RWPE2 (cell line): ENCODE measurements around the gene ERICH6B.
A peak's percentile ranks its signal among the peaks of the same experiment; 100 is the strongest.
"Not testable (repeated sequence)": the region's sequence is repeated elsewhere in the genome, so short reads cannot be mapped to it uniquely, and the experiment has no call there.

Source experiments
- ATAC-seq: fragments of 200-7000 bp; cut with Tn5 transposase; 3 replicates; pipeline ENCODE4 v1.9.1; 2021; ENCODE audit warnings: low read depth
- DNase-seq: peaks from one replicate; pipeline ENCODE4 v3.0.0-alpha.2; 2020; ENCODE audit warnings: low spot score
- H3K27ac ChIP-seq: fragments of 450-650 bp; 2 replicates; pipeline ENCODE4 v1.5.1; 2017; ENCODE audit warnings: mild to moderate bottlenecking; ENCODE audit not compliant: poor library complexity, severe bottlenecking
- H3K27me3 ChIP-seq: fragments of 250-450 bp; sonication (Bioruptor Pico); 2 replicates; pipeline ENCODE4 v1.5.1; 2021; ENCODE audit warnings: mild to moderate bottlenecking, moderate library complexity; ENCODE audit not compliant: insufficient read depth, poor library complexity, severe bottlenecking
- H3K36me3 ChIP-seq: fragments of 250-450 bp; sonication (Bioruptor Pico); 2 replicates; pipeline ENCODE4 v1.5.1; 2020; ENCODE audit warnings: low read depth, mild to moderate bottlenecking, moderate library complexity
- H3K4me1 ChIP-seq: fragments of 250-450 bp; sonication (Bioruptor Pico); 2 replicates; pipeline ENCODE4 v1.5.1; 2021; ENCODE audit warnings: mild to moderate bottlenecking, moderate library complexity; ENCODE audit not compliant: insufficient read depth, poor library complexity, severe bottlenecking
- H3K4me3 ChIP-seq: fragments of 250-450 bp; sonication (Bioruptor Pico); 2 replicates; pipeline ENCODE4 v1.5.1; 2021; ENCODE audit warnings: mild to moderate bottlenecking, moderate library complexity; ENCODE audit not compliant: severe bottlenecking
- H3K9me3 ChIP-seq: fragments of 250-450 bp; sonication (Bioruptor Pico); 2 replicates; pipeline ENCODE4 v1.5.1; 2021; ENCODE audit warnings: mild to moderate bottlenecking, moderate library complexity; ENCODE audit not compliant: severe bottlenecking
- TF ChIP-seq, protein P1 (sequence below): fragments of 450-650 bp; IDR thresholded peaks from one replicate; pipeline ENCODE4 v1.5.1; 2017; ENCODE audit warnings: mild to moderate bottlenecking, moderate library complexity; ENCODE audit not compliant: poor library complexity, severe bottlenecking

Gene ERICH6B

DNA sequence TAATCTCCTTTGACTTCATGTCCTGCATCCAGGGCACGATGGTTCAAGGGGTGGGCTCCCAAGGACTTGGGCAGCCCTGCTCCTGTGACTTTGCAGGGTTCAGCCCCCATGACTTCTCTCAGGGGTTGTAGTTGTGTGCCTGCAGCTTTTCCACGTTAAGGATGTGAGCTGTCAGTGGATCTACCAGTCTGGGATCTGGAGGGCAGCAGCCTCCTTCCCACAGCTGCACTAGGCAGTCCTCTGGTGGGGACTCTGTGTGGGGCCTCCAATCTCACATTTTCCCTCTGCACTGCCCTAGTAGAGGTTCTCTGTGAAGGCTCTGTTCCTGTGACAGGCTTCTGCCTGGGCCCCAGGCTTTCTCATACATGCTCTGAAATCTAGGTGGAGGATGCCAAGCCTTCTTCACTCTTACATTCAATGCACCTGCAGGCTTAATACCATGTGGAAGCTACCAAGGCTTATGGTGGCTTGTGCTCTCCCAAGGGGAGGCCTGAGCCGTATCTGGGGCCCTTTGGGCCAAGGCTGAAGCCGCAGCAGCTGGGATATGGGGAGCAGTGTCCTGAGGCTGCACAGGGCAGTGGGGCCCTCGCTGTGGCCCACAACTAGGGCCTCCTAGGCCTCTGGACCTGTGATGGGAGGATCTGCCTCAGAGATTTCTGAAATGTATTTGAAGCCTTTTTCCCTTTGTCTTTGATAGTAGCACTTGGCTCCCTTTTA lies 39.3 kb upstream of the ERICH6B start:
- Histone ChIP-seq H3K27ac (no peak overlapping the region), H3K36me3 (no peaks in the 10 kb centered on the region), H3K4me1 (peaks cover 11% of the 10 kb centered on the region), H3K9me3 (no peaks in the 10 kb centered on the region), H3K27me3 (no peaks in the 10 kb centered on the region), H3K4me3 (no peak overlapping the region)
- no peak for DNase-seq
- no peak for ATAC-seq
- TF ChIP-seq, protein P1, sequence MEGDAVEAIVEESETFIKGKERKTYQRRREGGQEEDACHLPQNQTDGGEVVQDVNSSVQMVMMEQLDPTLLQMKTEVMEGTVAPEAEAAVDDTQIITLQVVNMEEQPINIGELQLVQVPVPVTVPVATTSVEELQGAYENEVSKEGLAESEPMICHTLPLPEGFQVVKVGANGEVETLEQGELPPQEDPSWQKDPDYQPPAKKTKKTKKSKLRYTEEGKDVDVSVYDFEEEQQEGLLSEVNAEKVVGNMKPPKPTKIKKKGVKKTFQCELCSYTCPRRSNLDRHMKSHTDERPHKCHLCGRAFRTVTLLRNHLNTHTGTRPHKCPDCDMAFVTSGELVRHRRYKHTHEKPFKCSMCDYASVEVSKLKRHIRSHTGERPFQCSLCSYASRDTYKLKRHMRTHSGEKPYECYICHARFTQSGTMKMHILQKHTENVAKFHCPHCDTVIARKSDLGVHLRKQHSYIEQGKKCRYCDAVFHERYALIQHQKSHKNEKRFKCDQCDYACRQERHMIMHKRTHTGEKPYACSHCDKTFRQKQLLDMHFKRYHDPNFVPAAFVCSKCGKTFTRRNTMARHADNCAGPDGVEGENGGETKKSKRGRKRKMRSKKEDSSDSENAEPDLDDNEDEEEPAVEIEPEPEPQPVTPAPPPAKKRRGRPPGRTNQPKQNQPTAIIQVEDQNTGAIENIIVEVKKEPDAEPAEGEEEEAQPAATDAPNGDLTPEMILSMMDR = no peak

- not testable (repeated sequence) for H3K4me1 ChIP-seq, ATAC-seq, H3K27me3 ChIP-seq, H3K9me3 ChIP-seq, DNase-seq, H3K36me3 ChIP-seq
- Histone ChIP-seq H3K4me3 (peak overlapping the region; percentile 23), H3K27ac (peak overlapping the region; percentile 12)
Observed at GRCh38 chr13:45645263-45645662, 29.7 kb upstream of the ERICH6B start.

DNA sequence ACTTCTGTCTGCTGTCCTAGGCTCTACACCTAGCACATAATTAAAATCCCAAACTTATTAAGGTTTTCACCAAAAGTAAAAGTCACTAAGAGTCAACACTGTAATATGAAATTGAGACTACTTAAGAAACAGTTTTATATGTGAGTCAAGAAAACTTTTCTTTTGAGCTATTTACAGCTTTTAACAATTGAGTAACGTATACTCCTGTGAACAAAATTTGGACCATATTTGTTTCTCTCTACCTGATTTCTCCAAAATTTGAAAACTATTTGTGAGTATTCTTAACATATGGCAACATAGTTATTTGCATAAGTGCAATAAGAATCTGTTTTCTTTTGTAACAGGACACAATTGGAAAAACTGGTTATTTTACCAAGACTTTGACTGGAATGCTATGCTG lies 26.6 kb upstream of the ERICH6B start:
- not testable (repeated sequence) for H3K36me3 ChIP-seq, H3K27me3 ChIP-seq, H3K4me3 ChIP-seq, H3K27ac ChIP-seq, H3K4me1 ChIP-seq, ATAC-seq, DNase-seq, H3K9me3 ChIP-seq

DNA sequence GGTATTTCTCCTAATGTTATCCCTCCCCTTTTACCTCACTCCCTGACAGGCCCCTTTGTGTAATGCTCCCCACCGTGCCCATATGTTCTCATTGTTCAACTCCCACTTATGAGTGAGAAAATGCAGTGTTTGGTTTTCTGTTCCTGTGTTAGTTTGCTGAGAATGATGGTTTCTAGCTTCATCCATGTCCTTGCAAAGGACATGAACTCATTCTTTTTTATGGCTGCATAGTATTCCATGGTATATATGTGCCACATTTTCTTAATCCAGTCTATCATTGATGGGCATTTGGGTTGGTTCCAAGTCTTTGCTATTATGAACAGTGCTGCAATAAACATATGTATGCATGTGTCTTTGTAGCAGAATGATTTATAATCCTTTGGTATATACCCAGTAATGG lies 19.8 kb upstream of the ERICH6B start:
- H3K27ac ChIP-seq, H3K4me3 ChIP-seq, H3K27me3 ChIP-seq, H3K4me1 ChIP-seq, ATAC-seq, DNase-seq, H3K9me3 ChIP-seq, H3K36me3 ChIP-seq: not testable (repeated sequence)

DNA sequence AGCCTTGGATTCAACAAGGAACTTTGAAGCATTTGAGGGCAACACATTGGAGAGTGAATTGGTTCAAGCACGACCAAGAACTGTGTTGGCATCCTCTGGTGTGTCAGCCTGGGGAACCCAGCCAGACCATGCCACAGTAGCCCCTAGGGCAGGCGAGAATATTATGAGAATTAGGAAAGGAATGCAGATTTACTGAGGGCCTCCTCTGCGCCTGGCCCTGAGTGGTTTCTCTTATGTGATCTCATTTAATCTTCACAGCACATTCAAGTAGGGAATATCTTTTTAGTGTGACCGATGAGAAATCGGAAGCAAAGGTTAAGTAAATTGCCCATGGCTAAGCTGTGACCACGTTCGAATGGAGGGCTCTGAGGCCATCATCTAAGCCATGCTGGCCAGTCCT lies 15.3 kb upstream of the ERICH6B start:
- H3K9me3 ChIP-seq = no peaks in the 10 kb centered on the region
- no peak for DNase-seq
- H3K4me3 ChIP-seq = no peak overlapping the region
- no peaks in the 10 kb centered on the region for H3K36me3 ChIP-seq
- TF ChIP-seq, protein P1 = no peak
- H3K27ac ChIP-seq = no peak overlapping the region
- no peak; the same call in 2 of the 3 replicates for ATAC-seq
- no peaks in the 10 kb centered on the region for H3K4me1 ChIP-seq
- H3K27me3 ChIP-seq = no peaks in the 10 kb centered on the region

DNA sequence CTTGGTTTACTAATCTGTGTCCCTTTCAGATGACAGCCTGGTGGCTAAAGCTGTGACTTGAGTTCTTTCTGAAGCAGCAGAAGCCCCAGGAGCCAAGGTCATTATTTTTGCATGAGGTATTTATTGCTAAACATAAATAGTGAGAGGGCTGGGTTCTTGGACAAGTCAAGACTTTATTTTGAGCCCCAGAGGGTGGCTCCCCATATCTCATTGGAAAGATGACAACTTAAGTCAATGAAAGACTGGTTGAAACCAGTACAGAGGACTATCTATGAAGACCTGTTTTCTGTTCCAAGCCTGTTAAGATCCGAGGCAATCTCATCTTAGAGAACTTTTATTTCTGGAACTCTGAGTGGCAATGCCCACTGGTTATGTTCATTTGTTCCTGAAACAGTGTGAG lies 14.4 kb upstream of the ERICH6B start:
- Histone ChIP-seq H3K27me3 (no peaks in the 10 kb centered on the region), H3K27ac (no peak overlapping the region), H3K9me3 (no peaks in the 10 kb centered on the region), H3K4me1 (no peaks in the 10 kb centered on the region), H3K4me3 (no peak overlapping the region), H3K36me3 (no peaks in the 10 kb centered on the region)
- ATAC-seq = no peak
- TF ChIP-seq, protein P1 = no peak
- DNase-seq = no peak
